GM12891 (cell line): ENCODE measurements around the gene TH.

Source experiments
- PAX5 ChIP-seq: IDR thresholded peaks from 2 replicates; pipeline ENCODE4 v1.6.1; 2011; ENCODE audit warnings: low read length, moderate library complexity, mild to moderate bottlenecking; ENCODE audit not compliant: insufficient read depth, severe bottlenecking
- POLR2A ChIP-seq: IDR thresholded peaks from 2 replicates; pipeline ENCODE4 v1.6.1; 2011; ENCODE audit warnings: low read depth, low read length, control low read depth
- POLR2AphosphoS5 ChIP-seq: IDR thresholded peaks from 2 replicates; pipeline ENCODE4 v1.6.1; 2011; ENCODE audit warnings: low read depth, low read length, control low read depth
- TAF1 ChIP-seq: IDR thresholded peaks from 2 replicates; pipeline ENCODE4 v1.6.1; 2011; ENCODE audit warnings: low read depth, low read length, control low read depth

DNA sequence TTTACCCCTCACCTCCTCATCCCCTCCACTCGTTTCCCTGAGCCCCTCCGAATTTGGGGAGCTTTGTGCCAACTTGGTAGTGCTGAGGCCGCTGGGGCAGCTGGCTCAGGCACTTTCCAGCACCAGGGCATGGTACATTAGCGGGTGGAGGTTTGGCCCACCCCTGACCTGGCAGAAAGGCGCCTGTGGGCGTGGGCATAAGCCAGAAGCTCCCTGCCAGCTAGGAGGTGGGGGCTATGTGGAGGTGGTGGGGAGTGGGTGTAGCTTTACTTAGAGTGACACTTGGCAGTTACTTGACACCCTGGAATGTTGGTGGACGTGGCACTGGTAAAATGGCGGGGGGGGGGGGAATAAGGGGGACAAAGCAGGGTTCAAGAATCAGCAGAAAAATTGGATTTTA, 22.2 kb downstream of the TH start:
- TF ChIP-seq POLR2A (no peak), PAX5 (no peak), POLR2AphosphoS5 (no peak), TAF1 (no peak)
